Ramos (cell line): ENCODE measurements around the gene RBM19.

Source experiments
- in situ Hi-C: fragments of 300-500 bp; cut with MboI; formaldehyde crosslinking; loops from one replicate; pipeline ENCODE4 v1.14.3; 2022; ENCODE audit warnings: low sequenced_read_pairs; ENCODE audit not compliant: unreplicated experiment

RBM19 gene

GRCh38 chr12:113891739-113892520 lies 74.2 kb downstream of the RBM19 start:
- in situ Hi-C loops = no loop called here

GRCh38 chr12:113891167-113891692 lies 74.9 kb downstream of the RBM19 start:
- in situ Hi-C loops = no loop called here

GRCh38 chr12:113889891-113890581 lies 76.1 kb downstream of the RBM19 start:
- in situ Hi-C loops = no loop called here

- in situ Hi-C loops = no loop called here
Observed at GRCh38 chr12:113889076-113889475, 77.0 kb downstream of the RBM19 start.

GRCh38 chr12:113888435-113888834 lies 77.7 kb downstream of the RBM19 start:
- in situ Hi-C loops = no loop called here

- in situ Hi-C loops = no loop called here
Observed at GRCh38 chr12:113887906-113888305, 78.2 kb downstream of the RBM19 start.

GRCh38 chr12:113886721-113887120 lies 79.4 kb downstream of the RBM19 start:
- in situ Hi-C loops = no loop called here

- in situ Hi-C loops = no loop called here
Observed at GRCh38 chr12:113884392-113884791, 81.7 kb downstream of the RBM19 start.

- in situ Hi-C loops = no loop called here
Observed at GRCh38 chr12:113882690-113883089, 83.4 kb downstream of the RBM19 start.

- in situ Hi-C loops = no loop called here
Observed at GRCh38 chr12:113880988-113881962, 84.8 kb downstream of the RBM19 start.

GRCh38 chr12:113880326-113880725 lies 85.8 kb downstream of the RBM19 start:
- in situ Hi-C loops = no loop called here

- in situ Hi-C loops = no loop called here
Observed at GRCh38 chr12:113879658-113880057, 86.5 kb downstream of the RBM19 start.

- in situ Hi-C loops = no loop called here
Observed at GRCh38 chr12:113877607-113878006, 88.5 kb downstream of the RBM19 start.

- in situ Hi-C loops = no loop called here
Observed at GRCh38 chr12:113876160-113876559, 90.0 kb downstream of the RBM19 start.

- in situ Hi-C loops = no loop called here
Observed at GRCh38 chr12:113875691-113876090, 90.4 kb downstream of the RBM19 start.

- in situ Hi-C loops = no loop called here
Observed at GRCh38 chr12:113874999-113875561, 91.0 kb downstream of the RBM19 start.

GRCh38 chr12:113874326-113874725 lies 91.8 kb downstream of the RBM19 start:
- in situ Hi-C loops = no loop called here

GRCh38 chr12:113873740-113874139 lies 92.4 kb downstream of the RBM19 start:
- in situ Hi-C loops = no loop called here

- in situ Hi-C loops = no loop called here
Observed at GRCh38 chr12:113870890-113871289, 95.2 kb downstream of the RBM19 start.

GRCh38 chr12:113870035-113870434 lies 96.1 kb downstream of the RBM19 start:
- in situ Hi-C loops = no loop called here
